HCT116 (cell line): ENCODE data around the gene AVP. TPM values are rescaled to one million over a fixed set of nuclear protein-coding genes. Genes with fewer than 3 reads are reported as not detected.

Experiments
- ATAC-seq: fragments of 200-7000 bp; cut with Tn5 transposase; 2 replicates; pipeline ENCODE4 v1.9.1; 2020; ENCODE audit warnings: mild to moderate bottlenecking, moderate library complexity
- BruUV-seq: library from RNA; stranded (reverse); fragments of 400-500 nt; replicated peaks from 2 replicates; lab custom pipeline; 2021; lab: Mats Ljungman, UMichigan
- CTCF ChIA-PET: fragments of 300-600 bp; sonication (Branson Sonifier 250); formaldehyde crosslinking; loops from one replicate; lab custom pipeline; 2021; ENCODE audit warnings: antibody characterized with exemption; lab: Charles Lee
- POLR2A ChIA-PET: fragments of 300-600, 350-600 bp; sonication (Branson Sonifier 250); formaldehyde crosslinking; loops from one replicate; lab custom pipeline; 2021; ENCODE audit warnings: antibody characterized with exemption; lab: Charles Lee
- RAD21 ChIA-PET, 2 experiments: fragments of 300-600 bp; sonication (Branson Sonifier 250); formaldehyde crosslinking; loops; one replicate each; lab custom pipeline; 2023; ENCODE audit warnings: low total read pairs in 2 of 2; ENCODE audit not compliant: uncharacterized antibody in 2 of 2, unreplicated experiment in 2 of 2, low non-redundant PET in 1 of 2; lab: Charles Lee
- DNase-seq: peaks from one replicate; pipeline ENCODE4 v3.0.0-alpha.2; 2010; ENCODE audit warnings: low read depth, low spot score
- H2AFZ ChIP-seq: fragments of 200-600 bp; shearing (Covaris generic), sonication (generic); 2 replicates; pipeline ENCODE4 v1.6.1; 2017; ENCODE audit warnings: low read depth, mixed run types, mixed read lengths, antibody characterized with exemption, low read length; ENCODE audit not compliant: poor library complexity, severe bottlenecking
- H3K27ac ChIP-seq: 2 replicates; pipeline ENCODE4 v1.5.1; 2012; ENCODE audit warnings: low read depth, low read length
- H3K27me3 ChIP-seq: fragments of 200-600 bp; sonication (generic); 2 replicates; pipeline ENCODE4 v1.6.1; 2016; ENCODE audit warnings: mixed run types, low read length, mixed read lengths; ENCODE audit not compliant: insufficient read depth
- H3K36me3 ChIP-seq, 2 experiments: fragments of 200-500 bp in 1 of 2; fragments of 200-600 bp in 1 of 2; sonication (Bioruptor generic) in 1 of 2; sonication (generic) in 1 of 2; 2 replicates each; pipeline versions ENCODE4 v1.5.1 to v1.6.1; 2014 to 2016; ENCODE audit warnings: low read length in 2 of 2, inconsistent platforms in 1 of 2, mixed read lengths in 1 of 2, mixed run types in 1 of 2; ENCODE audit not compliant: insufficient read depth in 2 of 2, control insufficient read depth in 1 of 2
- H3K4me1 ChIP-seq, 2 experiments: fragments of 200-600 bp in 1 of 2; sonication (generic) in 1 of 2; 2 replicates each; pipeline versions ENCODE4 v1.5.1 to v1.6.1; 2012 to 2017; ENCODE audit warnings: low read length in 2 of 2, inconsistent platforms in 1 of 2, mild to moderate bottlenecking in 1 of 2, mixed read lengths in 1 of 2, mixed run types in 1 of 2, moderate library complexity in 1 of 2; ENCODE audit not compliant: insufficient read depth in 2 of 2, control insufficient read depth in 1 of 2
- H3K4me2 ChIP-seq: fragments of 200-600 bp; sonication (generic); 2 replicates; pipeline ENCODE4 v1.6.1; 2017; ENCODE audit warnings: mixed run types, low read length, mixed read lengths
- H3K4me3 ChIP-seq, 2 experiments: fragments of 200-600 bp in 1 of 2; sonication (generic) in 1 of 2; replicated peaks in 1 of 2; 2 replicates each; pipeline ENCODE4 v1.5.1; 2011 to 2016; ENCODE audit warnings: low read length in 2 of 2, control low read depth in 1 of 2, low read depth in 1 of 2, mild to moderate bottlenecking in 1 of 2, mixed read lengths in 1 of 2, mixed run types in 1 of 2
- H3K79me2 ChIP-seq: fragments of 200-600 bp; sonication (generic); 2 replicates; pipeline ENCODE4 v1.6.1; 2017; ENCODE audit warnings: mild to moderate bottlenecking, mixed run types, low read length, moderate library complexity, mixed read lengths; ENCODE audit not compliant: insufficient read depth
- H3K9ac ChIP-seq: fragments of 200-600 bp; sonication (generic); 2 replicates; pipeline ENCODE4 v1.6.1; 2016; ENCODE audit warnings: low read length, mixed read lengths
- H3K9me2 ChIP-seq: fragments of 200-600 bp; sonication (generic), shearing (Covaris generic); 2 replicates; pipeline ENCODE4 v1.6.1; 2017; ENCODE audit warnings: mixed run types, mild to moderate bottlenecking, moderate library complexity; ENCODE audit not compliant: insufficient read depth
- H3K9me3 ChIP-seq, 2 experiments: fragments of 200-500 bp in 1 of 2; fragments of 200-600 bp in 1 of 2; sonication (Bioruptor generic) in 1 of 2; sonication (generic) in 1 of 2; 2 replicates each; pipeline ENCODE4 v1.6.1; 2014 to 2017; ENCODE audit warnings: low read length in 2 of 2, mixed read lengths in 2 of 2, inconsistent platforms in 1 of 2, low read depth in 1 of 2, mild to moderate bottlenecking in 1 of 2, mixed run types in 1 of 2, moderate library complexity in 1 of 2; ENCODE audit not compliant: control insufficient read depth in 1 of 2, insufficient read depth in 1 of 2
- H4K20me1 ChIP-seq: fragments of 200-600 bp; sonication (generic), shearing (Covaris generic); 2 replicates; pipeline ENCODE4 v1.6.1; 2017; ENCODE audit warnings: mixed run types, mild to moderate bottlenecking, moderate library complexity; ENCODE audit not compliant: insufficient read depth
- CEBPB ChIP-seq: IDR thresholded peaks from 2 replicates; pipeline ENCODE4 v1.6.1; 2012; ENCODE audit warnings: low read depth
- CTCF ChIP-seq, 3 experiments: fragments of 200-600 bp in 1 of 3; sonication (generic) in 1 of 3; IDR thresholded peaks in 2 of 3; conservative IDR thresholded peaks in 1 of 3; 2 replicates each; pipeline ENCODE4 v1.5.1; 2012 to 2017; ENCODE audit warnings: low read depth in 2 of 3, low read length in 2 of 3, antibody characterized with exemption in 1 of 3, borderline replicate concordance in 1 of 3, control low read depth in 1 of 3, mild to moderate bottlenecking in 1 of 3, mixed read lengths in 1 of 3, mixed run types in 1 of 3, moderate library complexity in 1 of 3; ENCODE audit not compliant: insufficient read depth in 1 of 3
- ELF1 ChIP-seq: IDR thresholded peaks from 2 replicates; pipeline ENCODE4 v1.6.1; 2012; ENCODE audit warnings: low read depth, borderline replicate concordance
- EZH2phosphoT487 ChIP-seq: fragments of 200-600 bp; IDR thresholded peaks from 2 replicates; pipeline ENCODE4 v1.6.1; 2018; ENCODE audit warnings: antibody characterized with exemption, borderline replicate concordance
- FOSL1 ChIP-seq: IDR thresholded peaks from 2 replicates; pipeline ENCODE4 v1.6.1; 2012; ENCODE audit warnings: low read depth
- POLR2A ChIP-seq: IDR thresholded peaks from 2 replicates; pipeline ENCODE4 v1.7.0; 2011; ENCODE audit warnings: borderline replicate concordance; ENCODE audit not compliant: insufficient read depth, insufficient read length; ENCODE audit errors: extremely low read depth
- POLR2AphosphoS5 ChIP-seq: IDR thresholded peaks from 2 replicates; pipeline ENCODE4 v1.6.1; 2011; ENCODE audit warnings: mild to moderate bottlenecking, low read depth, low read length, moderate library complexity
- SP1 ChIP-seq: IDR thresholded peaks from 2 replicates; pipeline ENCODE4 v1.6.1; 2012; ENCODE audit warnings: low read depth
- SRF ChIP-seq: IDR thresholded peaks from 2 replicates; pipeline ENCODE4 v1.6.1; 2012; ENCODE audit warnings: low read depth
- TCF7L2 ChIP-seq: IDR thresholded peaks from 2 replicates; pipeline ENCODE4 v1.7.0; 2011; ENCODE audit warnings: borderline replicate concordance, inconsistent platforms; ENCODE audit not compliant: insufficient read depth, insufficient read length; ENCODE audit errors: extremely low read depth
- ZFX ChIP-seq: fragments of 450-650 bp; IDR thresholded peaks from 2 replicates; pipeline ENCODE4 v1.6.1; 2017
- ZNF274 ChIP-seq: fragments of 200-500 bp; sonication (Bioruptor generic); IDR thresholded peaks from 2 replicates; pipeline ENCODE4 v1.6.1; 2014; ENCODE audit warnings: mild to moderate bottlenecking, low read depth, low read length, inconsistent platforms
- intact Hi-C: fragments of 100-400 bp; cut with micrococcal nuclease; formaldehyde crosslinking; loops from 2 replicates; pipeline ENCODE4 v1.10.0; 2022
- total RNA-seq: library from RNA; stranded (reverse); gene quantifications from one replicate; pipeline ENCODE4 v1.2.1, GENCODE V29; 2021; ENCODE audit not compliant: unreplicated experiment
- TF ChIP-seq, protein P1 (sequence below): IDR thresholded peaks from 2 replicates; pipeline ENCODE4 v1.6.1; 2012; ENCODE audit warnings: low read depth
- TF ChIP-seq, protein P2 (sequence below): IDR thresholded peaks from 2 replicates; pipeline ENCODE4 v1.6.1; 2012

AVP gene
- total RNA-seq, 1 experiment from 2014 or later = not detected

GRCh38 chr20:3106185-3106584 is 21.7 kb upstream of the AVP start:
- RAD21 ChIA-PET = no interaction called here

More at GRCh38 chr20:3106185-3106584, 21.7 kb upstream of the AVP start:
- H2AFZ ChIP-seq = no peak overlapping the region
- ATAC-seq = no peak
- no peak for DNase-seq
- H3K9ac ChIP-seq = no peak overlapping the region
- H3K27me3 ChIP-seq = no peaks in the 10 kb centered on the region
- no peak overlapping the region for H3K4me3 ChIP-seq
- H3K79me2 ChIP-seq = no peaks in the 10 kb centered on the region
- no peaks in the 10 kb centered on the region for H3K9me3 ChIP-seq
- BruUV-seq = no TSS peak
- TF ChIP-seq POLR2A (no peak), EZH2phosphoT487 (no peak), TCF7L2 (no peak), SP1 (no peak), ELF1 (no peak), POLR2AphosphoS5 (no peak), FOSL1 (no peak), ZFX (no peak), SRF (no peak), ZNF274 (no peak), CTCF (IDR thresholded peaks at IDR 0.05 in 2 of 3, conservative IDR thresholded peaks at IDR 0.05 in 1 of 3; ENCODE audit: borderline replicate concordance in 1 of 3, insufficient read depth in 1 of 3, low read depth in 2 of 3, low read length in 2 of 3) (no peak), CEBPB (no peak)
- TF ChIP-seq, protein P1, sequence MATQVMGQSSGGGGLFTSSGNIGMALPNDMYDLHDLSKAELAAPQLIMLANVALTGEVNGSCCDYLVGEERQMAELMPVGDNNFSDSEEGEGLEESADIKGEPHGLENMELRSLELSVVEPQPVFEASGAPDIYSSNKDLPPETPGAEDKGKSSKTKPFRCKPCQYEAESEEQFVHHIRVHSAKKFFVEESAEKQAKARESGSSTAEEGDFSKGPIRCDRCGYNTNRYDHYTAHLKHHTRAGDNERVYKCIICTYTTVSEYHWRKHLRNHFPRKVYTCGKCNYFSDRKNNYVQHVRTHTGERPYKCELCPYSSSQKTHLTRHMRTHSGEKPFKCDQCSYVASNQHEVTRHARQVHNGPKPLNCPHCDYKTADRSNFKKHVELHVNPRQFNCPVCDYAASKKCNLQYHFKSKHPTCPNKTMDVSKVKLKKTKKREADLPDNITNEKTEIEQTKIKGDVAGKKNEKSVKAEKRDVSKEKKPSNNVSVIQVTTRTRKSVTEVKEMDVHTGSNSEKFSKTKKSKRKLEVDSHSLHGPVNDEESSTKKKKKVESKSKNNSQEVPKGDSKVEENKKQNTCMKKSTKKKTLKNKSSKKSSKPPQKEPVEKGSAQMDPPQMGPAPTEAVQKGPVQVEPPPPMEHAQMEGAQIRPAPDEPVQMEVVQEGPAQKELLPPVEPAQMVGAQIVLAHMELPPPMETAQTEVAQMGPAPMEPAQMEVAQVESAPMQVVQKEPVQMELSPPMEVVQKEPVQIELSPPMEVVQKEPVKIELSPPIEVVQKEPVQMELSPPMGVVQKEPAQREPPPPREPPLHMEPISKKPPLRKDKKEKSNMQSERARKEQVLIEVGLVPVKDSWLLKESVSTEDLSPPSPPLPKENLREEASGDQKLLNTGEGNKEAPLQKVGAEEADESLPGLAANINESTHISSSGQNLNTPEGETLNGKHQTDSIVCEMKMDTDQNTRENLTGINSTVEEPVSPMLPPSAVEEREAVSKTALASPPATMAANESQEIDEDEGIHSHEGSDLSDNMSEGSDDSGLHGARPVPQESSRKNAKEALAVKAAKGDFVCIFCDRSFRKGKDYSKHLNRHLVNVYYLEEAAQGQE = no peak
- TF ChIP-seq, protein P2, sequence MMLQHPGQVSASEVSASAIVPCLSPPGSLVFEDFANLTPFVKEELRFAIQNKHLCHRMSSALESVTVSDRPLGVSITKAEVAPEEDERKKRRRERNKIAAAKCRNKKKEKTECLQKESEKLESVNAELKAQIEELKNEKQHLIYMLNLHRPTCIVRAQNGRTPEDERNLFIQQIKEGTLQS = no peak
- H3K36me3 ChIP-seq = no peaks in the 10 kb centered on the region; a peak in 1 of 4 replicates
- ChIA-PET CTCF (no interaction called here), POLR2A (no interaction called here)
- H3K4me1 ChIP-seq = no peaks in the 10 kb centered on the region
- no peaks in the 10 kb centered on the region for H3K9me2 ChIP-seq
- intact Hi-C loops = no loop called here
- H3K27ac ChIP-seq = no peak overlapping the region
- H4K20me1 ChIP-seq = no peaks in the 10 kb centered on the region
- no peak overlapping the region for H3K4me2 ChIP-seq
